Endodermal cell (in vitro differentiated cells): Measurements from ENCODE around the gene SMG6. TPM values are rescaled to one million over a fixed set of nuclear protein-coding genes. Genes with fewer than 3 reads are reported as not detected.

ENCODE experiments used
- DNase-seq: peaks from one replicate; pipeline ENCODE4 v3.0.0-alpha.2; 2017
- H3K27ac ChIP-seq: 2 replicates; pipeline ENCODE4 v1.5.1; 2013; ENCODE audit warnings: mild to moderate bottlenecking, low read depth, low read length, moderate library complexity
- H3K27me3 ChIP-seq: 2 replicates; pipeline ENCODE4 v1.6.1; 2013; ENCODE audit warnings: mild to moderate bottlenecking, low read length, moderate library complexity; ENCODE audit not compliant: insufficient read depth, control insufficient read depth, poor library complexity, severe bottlenecking
- H3K36me3 ChIP-seq: 2 replicates; pipeline ENCODE4 v1.7.0; 2013; ENCODE audit warnings: mild to moderate bottlenecking, low read length, moderate library complexity; ENCODE audit not compliant: control insufficient read depth, insufficient read depth
- H3K4me1 ChIP-seq: one replicate; pipeline ENCODE4 v1.7.0; 2013; ENCODE audit warnings: low read length; ENCODE audit not compliant: control insufficient read depth, insufficient read depth
- H3K4me3 ChIP-seq: 2 replicates; pipeline ENCODE4 v1.5.1; 2013; ENCODE audit warnings: mild to moderate bottlenecking, low read length, moderate library complexity
- H3K9ac ChIP-seq: 2 replicates; pipeline ENCODE4 v1.6.1; 2013; ENCODE audit warnings: mild to moderate bottlenecking, low read length, moderate library complexity; ENCODE audit not compliant: poor library complexity, severe bottlenecking; ENCODE audit errors: extremely low read depth
- H3K9me3 ChIP-seq: 2 replicates; pipeline ENCODE4 v1.6.1; 2013; ENCODE audit warnings: mild to moderate bottlenecking, low read length, moderate library complexity; ENCODE audit not compliant: control insufficient read depth
- H3K27ac Mint-ChIP-seq: 2 replicates; pipeline ENCODE4 v1.8.0; 2020; ENCODE audit warnings: mixed read lengths
- H3K27me3 Mint-ChIP-seq: 2 replicates; pipeline ENCODE4 v1.8.0; 2021; ENCODE audit warnings: mild to moderate bottlenecking, mixed read lengths; ENCODE audit not compliant: insufficient read depth
- H3K36me3 Mint-ChIP-seq: 2 replicates; pipeline ENCODE4 v1.8.0; 2020; ENCODE audit warnings: low read depth, mixed read lengths
- H3K4me1 Mint-ChIP-seq: 2 replicates; pipeline ENCODE4 v1.8.0; 2020; ENCODE audit warnings: mixed read lengths
- H3K4me3 Mint-ChIP-seq: 2 replicates; pipeline ENCODE4 v1.8.0; 2020; ENCODE audit warnings: mild to moderate bottlenecking, moderate library complexity, mixed read lengths
- H3K9me3 Mint-ChIP-seq: 2 replicates; pipeline ENCODE4 v1.8.0; 2020; ENCODE audit warnings: mild to moderate bottlenecking, mixed read lengths
- WGBS, 2 experiments: methylation state at CpG; one replicate each; pipeline versions ENCODE4 v1.1.5 to v1.1.7; 2013; ENCODE audit warnings: missing lambda C conversion rate in 2 of 2, mixed read lengths in 1 of 2; ENCODE audit not compliant: insufficient coverage in 1 of 2, insufficient read length in 1 of 2; 5-methylcytosine and 5-hydroxymethylcytosine counted together
- total RNA-seq, 2 donors: library from RNA; stranded (reverse); fragmentation: NEBNext Ultra II Directional in 1 of 2; extraction: Animal tissue kit (Norgen Biotek cat#: 25700) in 1 of 2; gene quantifications; 2 replicates in 1 of 2; 3 replicates in 1 of 2; pipeline ENCODE4 v1.2.1, GENCODE V29; 2021
- TF ChIP-seq, protein P1 (sequence below): fragments of 200-600 bp; sonication (generic); conservative IDR thresholded peaks from 2 replicates; pipeline ENCODE4 v1.5.0; 2021; ENCODE audit warnings: antibody characterized with exemption, mild to moderate bottlenecking

Gene SMG6
- total RNA-seq, 2 donors from 2014 or later: 44.3 to 56.7 TPM

GRCh38 chr17:2174468-2175293 lies 128.9 kb downstream of the SMG6 start:
- Mint-ChIP-seq H3K36me3 (peaks cover 48% of the 10 kb centered on the region), H3K4me3 (no peak overlapping the region), H3K27ac (no peak overlapping the region), H3K27me3 (no peaks in the 10 kb centered on the region), H3K9me3 (no peaks in the 10 kb centered on the region), H3K4me1 (peaks cover 35% of the 10 kb centered on the region)
- no peaks in the 10 kb centered on the region for H3K9me3 ChIP-seq
- 92% methylated on average over 14 to 24 of the region's 24 CpGs for whole genome bisulfite sequencing, 2 experiments
- DNase-seq: no peak
- peak overlapping the region; percentile 4 for H3K27ac ChIP-seq
- no peak overlapping the region for H3K9ac ChIP-seq
- no peak overlapping the region for H3K4me3 ChIP-seq
- peaks cover 83% of the 10 kb centered on the region for H3K36me3 ChIP-seq
- no peaks in the 10 kb centered on the region for H3K27me3 ChIP-seq
- peaks cover 29% of the 10 kb centered on the region for H3K4me1 ChIP-seq
- TF ChIP-seq, protein P1, sequence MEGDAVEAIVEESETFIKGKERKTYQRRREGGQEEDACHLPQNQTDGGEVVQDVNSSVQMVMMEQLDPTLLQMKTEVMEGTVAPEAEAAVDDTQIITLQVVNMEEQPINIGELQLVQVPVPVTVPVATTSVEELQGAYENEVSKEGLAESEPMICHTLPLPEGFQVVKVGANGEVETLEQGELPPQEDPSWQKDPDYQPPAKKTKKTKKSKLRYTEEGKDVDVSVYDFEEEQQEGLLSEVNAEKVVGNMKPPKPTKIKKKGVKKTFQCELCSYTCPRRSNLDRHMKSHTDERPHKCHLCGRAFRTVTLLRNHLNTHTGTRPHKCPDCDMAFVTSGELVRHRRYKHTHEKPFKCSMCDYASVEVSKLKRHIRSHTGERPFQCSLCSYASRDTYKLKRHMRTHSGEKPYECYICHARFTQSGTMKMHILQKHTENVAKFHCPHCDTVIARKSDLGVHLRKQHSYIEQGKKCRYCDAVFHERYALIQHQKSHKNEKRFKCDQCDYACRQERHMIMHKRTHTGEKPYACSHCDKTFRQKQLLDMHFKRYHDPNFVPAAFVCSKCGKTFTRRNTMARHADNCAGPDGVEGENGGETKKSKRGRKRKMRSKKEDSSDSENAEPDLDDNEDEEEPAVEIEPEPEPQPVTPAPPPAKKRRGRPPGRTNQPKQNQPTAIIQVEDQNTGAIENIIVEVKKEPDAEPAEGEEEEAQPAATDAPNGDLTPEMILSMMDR: no peak

GRCh38 chr17:2174014-2174413 lies 129.6 kb downstream of the SMG6 start:
- peaks cover 22% of the 10 kb centered on the region for H3K4me1 ChIP-seq
- Mint-ChIP-seq H3K4me1 (peaks cover 35% of the 10 kb centered on the region), H3K27ac (peak overlapping the region; percentile 35), H3K4me3 (no peak overlapping the region), H3K9me3 (no peaks in the 10 kb centered on the region), H3K36me3 (peaks cover 52% of the 10 kb centered on the region), H3K27me3 (no peaks in the 10 kb centered on the region)
- 96% methylated on average over 3 of the region's 3 CpGs for WGBS, 2 experiments
- peaks cover 85% of the 10 kb centered on the region for H3K36me3 ChIP-seq
- no peak overlapping the region for H3K4me3 ChIP-seq
- no peaks in the 10 kb centered on the region for H3K27me3 ChIP-seq
- H3K9ac ChIP-seq: no peak overlapping the region
- no peak overlapping the region for H3K27ac ChIP-seq
- H3K9me3 ChIP-seq: no peaks in the 10 kb centered on the region
- TF ChIP-seq, protein P1: no peak
- DNase-seq: no peak

DNA sequence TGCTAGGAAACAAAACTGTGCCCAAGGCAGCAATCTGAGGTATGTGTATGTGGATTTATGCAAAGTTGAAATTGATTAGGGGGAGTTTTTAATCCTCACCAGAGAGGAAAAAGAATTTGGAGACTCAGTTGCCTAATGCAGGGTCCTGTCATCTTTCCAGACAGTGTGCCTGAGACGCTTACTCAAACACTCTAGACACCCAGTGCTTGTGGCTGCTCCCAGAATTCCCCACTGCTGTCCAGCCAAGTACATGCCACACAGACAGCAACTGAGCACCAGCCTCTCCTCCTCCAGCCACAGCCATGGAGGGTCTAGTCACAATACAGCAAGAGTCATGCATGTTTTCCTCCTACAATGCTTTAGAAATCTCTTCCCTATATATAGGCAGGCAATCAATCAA lies 130.6 kb downstream of the SMG6 start:
- peaks cover 47% of the 10 kb centered on the region for H3K36me3 Mint-ChIP-seq
- no peaks in the 10 kb centered on the region for H3K9me3 Mint-ChIP-seq
- H3K4me3 ChIP-seq: no peak overlapping the region
- H3K27ac ChIP-seq: peak overlapping the region; percentile 36
- H3K36me3 ChIP-seq: peaks cover 83% of the 10 kb centered on the region
- peaks cover 29% of the 10 kb centered on the region for H3K4me1 Mint-ChIP-seq
- H3K27me3 Mint-ChIP-seq: no peaks in the 10 kb centered on the region
- TF ChIP-seq, protein P1: no peak
- no peak overlapping the region for H3K9ac ChIP-seq
- 67 to 86% methylated on average over 1 of the region's 1 CpG for WGBS, 2 experiments
- H3K27me3 ChIP-seq: no peaks in the 10 kb centered on the region
- DNase-seq: no peak
- H3K9me3 ChIP-seq: no peaks in the 10 kb centered on the region
- peak overlapping the region; percentile 71 for H3K27ac Mint-ChIP-seq
- no peak overlapping the region for H3K4me3 Mint-ChIP-seq
- peaks cover 13% of the 10 kb centered on the region for H3K4me1 ChIP-seq
